DND-41 (cell line): ENCODE measurements around the gene SUCLG2.

Source experiments
- CTCF ChIP-seq: IDR thresholded peaks from 2 replicates; pipeline ENCODE4 v1.5.1; 2012; ENCODE audit warnings: borderline replicate concordance, low read length, moderate library complexity, mild to moderate bottlenecking; ENCODE audit not compliant: poor library complexity, severe bottlenecking; ENCODE audit errors: extremely low read depth
- EZH2 ChIP-seq: IDR thresholded peaks from 3 replicates; pipeline ENCODE4 v1.6.1; 2012; ENCODE audit warnings: borderline replicate concordance, low read depth, mild to moderate bottlenecking, moderate library complexity, low read length, inconsistent platforms; ENCODE audit not compliant: severe bottlenecking

GRCh38 chr3:67648701-67649100 lies 5.7 kb downstream of the SUCLG2 start:
- TF ChIP-seq CTCF (no peak), EZH2 (no peak)
